22Rv1 (cell line): ENCODE data around the gene CDK18.

Source experiments
- ZFX ChIP-seq: fragments of 450-650 bp; IDR thresholded peaks from 2 replicates; pipeline ENCODE4 v1.6.1; 2017; ENCODE audit warnings: antibody characterized with exemption, borderline replicate concordance
- TF ChIP-seq, protein P1 (sequence below): fragments of 450-650 bp; IDR thresholded peaks from 2 replicates; pipeline ENCODE4 v1.5.1; 2017; ENCODE audit warnings: mild to moderate bottlenecking

DNA sequence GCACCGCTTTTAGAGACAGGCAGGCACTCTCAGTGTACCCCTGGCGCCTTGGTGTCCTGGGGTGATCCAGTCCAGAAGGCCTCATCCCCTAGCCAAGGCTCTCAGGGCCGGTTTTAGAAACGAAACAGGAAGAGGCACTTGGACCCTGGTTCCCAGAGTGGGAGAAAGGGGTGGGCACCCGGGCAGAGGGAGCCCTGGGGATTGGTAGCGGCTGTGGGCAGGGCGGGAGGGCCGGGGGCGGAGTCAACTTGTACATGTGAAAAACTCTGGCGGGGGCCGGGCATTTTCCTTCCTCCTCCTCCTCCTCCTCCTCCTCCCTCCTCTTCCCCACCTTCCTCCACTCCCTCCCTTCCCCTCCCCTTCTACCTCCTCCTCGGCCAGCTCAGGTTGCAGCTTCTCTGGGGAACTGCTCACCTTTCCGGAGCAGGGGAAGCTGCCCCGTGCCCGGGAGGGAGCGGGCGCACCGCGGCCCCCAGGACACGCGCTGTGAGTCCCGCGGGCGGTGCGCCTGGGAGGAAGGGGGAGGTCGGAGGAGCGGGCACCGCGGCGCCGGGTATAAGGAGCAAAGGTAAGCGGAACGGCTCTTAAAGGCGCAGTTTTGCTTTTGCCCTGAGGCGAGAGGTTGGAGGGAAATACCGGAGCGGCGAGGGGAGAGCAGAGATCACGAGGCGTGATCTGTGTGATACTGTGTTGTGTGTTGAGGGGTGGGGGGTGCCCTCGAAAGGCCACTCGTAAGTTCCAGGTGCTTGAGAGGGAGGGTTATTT is at the start of gene CDK18:
- TF ChIP-seq, protein P1, sequence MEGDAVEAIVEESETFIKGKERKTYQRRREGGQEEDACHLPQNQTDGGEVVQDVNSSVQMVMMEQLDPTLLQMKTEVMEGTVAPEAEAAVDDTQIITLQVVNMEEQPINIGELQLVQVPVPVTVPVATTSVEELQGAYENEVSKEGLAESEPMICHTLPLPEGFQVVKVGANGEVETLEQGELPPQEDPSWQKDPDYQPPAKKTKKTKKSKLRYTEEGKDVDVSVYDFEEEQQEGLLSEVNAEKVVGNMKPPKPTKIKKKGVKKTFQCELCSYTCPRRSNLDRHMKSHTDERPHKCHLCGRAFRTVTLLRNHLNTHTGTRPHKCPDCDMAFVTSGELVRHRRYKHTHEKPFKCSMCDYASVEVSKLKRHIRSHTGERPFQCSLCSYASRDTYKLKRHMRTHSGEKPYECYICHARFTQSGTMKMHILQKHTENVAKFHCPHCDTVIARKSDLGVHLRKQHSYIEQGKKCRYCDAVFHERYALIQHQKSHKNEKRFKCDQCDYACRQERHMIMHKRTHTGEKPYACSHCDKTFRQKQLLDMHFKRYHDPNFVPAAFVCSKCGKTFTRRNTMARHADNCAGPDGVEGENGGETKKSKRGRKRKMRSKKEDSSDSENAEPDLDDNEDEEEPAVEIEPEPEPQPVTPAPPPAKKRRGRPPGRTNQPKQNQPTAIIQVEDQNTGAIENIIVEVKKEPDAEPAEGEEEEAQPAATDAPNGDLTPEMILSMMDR, result no peak
- no peak for TF ChIP-seq ZFX
